ENCODE results near the gene CFAP52. TPM values are rescaled to one million over a fixed set of nuclear protein-coding genes. Genes with fewer than 3 reads are reported as not detected.

CFAP52 gene
- total and polyA plus RNA-seq, 2 of the 8 experiments (the other 6 are each of a cell fraction or from before 2014, with no cell fraction given) = 0.11 TPM; not detected in 1

- no peaks in the 10 kb centered on the region for H3K79me2 ChIP-seq (ENCODE audit: control insufficient read depth in 1 of 2, insufficient read depth in 2 of 2, low read length in 2 of 2)
- TF ChIP-seq ZNF274 (IDR thresholded peaks at IDR 0.05; ENCODE audit: borderline replicate concordance, extremely low read depth, low read length) (no peak), CEBPB (IDR thresholded peaks at IDR 0.05; ENCODE audit: low read depth, low read length) (0 out of 2 replicates have a peak, but pooled peaks have one; percentile 18)
- no peak overlapping the region for H4K8ac ChIP-seq (ENCODE audit: extremely low read depth, insufficient read depth, low read length)
- no peak overlapping the region for H2BK120ac ChIP-seq (replicated peaks; ENCODE audit: low read depth, low read length)
- no peak overlapping the region for H2AFZ ChIP-seq (ENCODE audit: low read length)
- DNase-seq (ENCODE audit: low read depth in 1 of 2, low spot score in 2 of 2) (no peak), FAIRE-seq (no peak)
- H3K14ac ChIP-seq (ENCODE audit: insufficient read length) = no peak overlapping the region
- H3K4me3 ChIP-seq (ENCODE audit: extremely low read depth in 1 of 4, insufficient read depth in 2 of 4, low read depth in 3 of 4, low read length in 4 of 4) = no peak overlapping the region
- no peak overlapping the region for H2BK12ac ChIP-seq (ENCODE audit: low read depth, low read length)
- H2BK15ac ChIP-seq (ENCODE audit: low read length) = no peak overlapping the region
- no peak overlapping the region for H3K56ac ChIP-seq (replicated peaks; ENCODE audit: insufficient read length, low read depth, low read length)
- H4K20me1 ChIP-seq (replicated peaks in 1 of 2; ENCODE audit: control insufficient read depth in 1 of 2, insufficient read depth in 2 of 2, low read length in 2 of 2) = peaks cover 0 to 3% of the 10 kb centered on the region in 2 experiments
- H3K27me3 ChIP-seq (replicated peaks in 1 of 4; ENCODE audit: control insufficient read depth in 3 of 4, extremely low read depth in 1 of 4, insufficient read depth in 3 of 4, low read length in 3 of 4) = no peaks in the 10 kb centered on the region
- no peak overlapping the region for H3K27ac ChIP-seq (ENCODE audit: low read depth, low read length)
- no peak overlapping the region for H3K18ac ChIP-seq (ENCODE audit: extremely low read depth, low read length)
- H3K23me2 ChIP-seq (ENCODE audit: low read depth, low read length) = no peaks in the 10 kb centered on the region
- H2AK5ac ChIP-seq (ENCODE audit: low read depth, low read length) = no peak overlapping the region
- no peak overlapping the region for H3K9ac ChIP-seq (replicated peaks in 1 of 4; ENCODE audit: extremely low read depth in 1 of 4, low read depth in 3 of 4, low read length in 3 of 4)
- WGBS, 2 experiments (ENCODE audit: extremely low coverage in 1 of 2, insufficient coverage in 1 of 2, insufficient read length in 1 of 2, insufficient replicate concordance in 2 of 2, low coverage in 1 of 2, low lambda C conversion rate in 2 of 2, missing lambda C conversion rate in 1 of 2) = 94% methylated on average over 8 of the region's 8 CpGs; no CpG with 5 or more reads in 1 of the 2 experiments
- H2BK5ac ChIP-seq (ENCODE audit: low read depth, low read length) = no peak overlapping the region
- ChIA-PET CTCF (ENCODE audit: partially characterized antibody) (no interaction called here), POLR2A (ENCODE audit: partially characterized antibody) (no interaction called here)
- H3K4ac ChIP-seq (replicated peaks; ENCODE audit: insufficient read length, low read depth, low read length) = no peak overlapping the region
- H3K9me3 ChIP-seq (ENCODE audit: insufficient read depth in 2 of 2, low read depth in 1 of 2, low read length in 1 of 2) = no peaks in the 10 kb centered on the region
- no peak overlapping the region for H4K5ac ChIP-seq (ENCODE audit: insufficient read length, low read depth, low read length)
- peaks cover 0 to 5% (median under 1%) of the 10 kb centered on the region in 4 experiments; a peak in 3 of 7 replicates for H3K4me1 ChIP-seq (replicated peaks in 1 of 4; ENCODE audit: control insufficient read depth in 3 of 4, insufficient read depth in 4 of 4, low read length in 3 of 4)
- H4K91ac ChIP-seq (replicated peaks; ENCODE audit: insufficient read length, low read length) = no peak overlapping the region
- no peak overlapping the region for H3K4me2 ChIP-seq (ENCODE audit: insufficient read depth in 1 of 2, low read depth in 2 of 2, low read length in 2 of 2)
- H3K23ac ChIP-seq (ENCODE audit: insufficient read length) = no peak overlapping the region
- peaks cover 0 to 6% (median 0%) of the 10 kb centered on the region in 4 experiments; a peak in 1 of 8 replicates for H3K36me3 ChIP-seq (ENCODE audit: control insufficient read depth in 2 of 4, insufficient read depth in 4 of 4, low read length in 3 of 4)
- H2BK20ac ChIP-seq (ENCODE audit: low read length) = no peak overlapping the region
- H3K79me1 ChIP-seq (ENCODE audit: low read depth, low read length) = no peaks in the 10 kb centered on the region
Observed at GRCh38 chr17:9672266-9672665, 95.8 kb downstream of the CFAP52 start.

Measured in H1 (cell line).